Keratinocyte (primary cell): Measurements from ENCODE around the gene SSPN.

ENCODE experiments used
- CTCF ChIP-seq, 3 experiments: IDR thresholded peaks in 1 of 3; conservative IDR thresholded peaks in 1 of 3; optimal IDR thresholded peaks in 1 of 3; 2 replicates in 2 of 3; 3 replicates in 1 of 3; pipeline versions ENCODE3 to v1.5.1; 2011; ENCODE audit warnings: low read length in 3 of 3, mild to moderate bottlenecking in 3 of 3, moderate library complexity in 2 of 3, control low read depth in 1 of 3, inconsistent platforms in 1 of 3; ENCODE audit not compliant: insufficient read depth in 2 of 3; ENCODE audit errors: extremely low read depth in 1 of 3
- EZH2 ChIP-seq: IDR thresholded peaks from one replicate; pipeline ENCODE4 v1.6.1; 2012; ENCODE audit warnings: inconsistent platforms, mild to moderate bottlenecking, low read length, moderate library complexity

DNA sequence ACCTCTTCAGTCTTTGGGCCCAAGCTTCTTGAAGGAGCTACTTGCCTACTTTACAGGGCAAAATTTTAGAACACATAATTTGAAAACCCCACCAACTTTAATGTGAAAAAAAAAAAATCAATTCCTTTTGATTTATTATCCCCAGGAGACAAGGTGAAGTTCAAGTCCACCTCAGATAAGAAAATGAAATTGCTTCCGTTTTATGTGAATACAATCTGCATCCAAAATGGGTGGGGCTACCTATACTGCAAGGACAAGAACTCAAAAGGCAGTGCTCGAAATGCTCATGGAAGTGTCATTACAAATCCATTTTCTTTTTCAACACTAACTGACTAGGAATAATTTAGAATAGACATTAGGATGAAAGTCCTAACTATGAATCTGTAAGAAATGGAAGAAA, 45.7 kb downstream of the SSPN start:
- no peak for TF ChIP-seq EZH2
- TF ChIP-seq CTCF (optimal IDR thresholded peaks at IDR 0.05 in 1 of 3, IDR thresholded peaks at IDR 0.05 in 1 of 3, conservative IDR thresholded peaks at IDR 0.05 in 1 of 3; ENCODE audit: extremely low read depth in 1 of 3, insufficient read depth in 2 of 3, low read length in 3 of 3), result no peak
